ENCODE measurements around the gene CCT5. TPM values are rescaled to one million over a fixed set of nuclear protein-coding genes. Genes with fewer than 3 reads are reported as not detected.

Gene CCT5
- total RNA-seq, 3 donors from 2014 or later (not counting 1 experiment from before 2014, with no cell fraction given) = 62.2 to 88.0 (median 73.5) TPM

DNA sequence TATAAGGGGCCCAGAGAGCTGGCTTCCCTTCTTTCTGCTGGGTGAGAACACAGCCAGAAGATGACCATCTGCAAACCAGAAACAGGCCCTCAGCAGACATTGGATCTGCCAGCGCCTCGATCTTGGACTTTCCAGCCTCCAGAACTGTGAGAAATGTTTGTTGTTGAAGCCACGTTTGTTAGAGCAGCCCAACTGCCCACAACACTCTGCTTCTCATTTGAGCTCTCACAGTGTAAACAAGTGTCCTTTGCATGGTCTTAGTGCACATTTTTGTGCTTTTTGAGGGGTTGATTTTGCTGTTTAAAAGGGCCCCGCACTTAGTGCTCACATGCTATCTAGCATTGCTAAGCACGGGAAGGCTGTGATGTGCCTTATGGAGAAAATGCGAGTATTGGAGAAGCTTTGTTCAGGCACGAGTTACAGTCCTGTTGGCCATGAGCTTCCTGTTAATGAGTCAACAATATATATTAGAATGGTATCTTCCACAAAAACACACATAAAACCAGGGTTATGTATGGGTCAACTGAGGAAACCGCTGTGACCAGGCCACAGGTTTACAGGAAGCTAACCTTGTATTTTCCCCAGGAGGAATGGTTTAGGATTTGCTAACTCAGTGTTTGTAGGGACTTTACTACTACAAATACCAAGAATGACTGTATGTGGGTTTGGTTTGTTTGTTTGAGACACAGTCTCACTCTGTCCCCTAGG is 45.7 kb downstream of the CCT5 start:
- Mint-ChIP-seq H3K27me3 (ENCODE audit: low read depth in 2 of 2) (peaks cover 11 to 20% of the 10 kb centered on the region in 2 donors), H3K27ac (no peak overlapping the region), H3K9me3 (no peaks in the 10 kb centered on the region), H3K4me3 (no peak overlapping the region), H3K36me3 (no peaks in the 10 kb centered on the region), H3K4me1 (no peaks in the 10 kb centered on the region)
- Histone ChIP-seq H3K4me1 (ENCODE audit: control insufficient read depth, insufficient read depth, low read length) (no peaks in the 10 kb centered on the region), H3K27me3 (ENCODE audit: control insufficient read depth, insufficient read depth, low read length) (no peaks in the 10 kb centered on the region), H3K4me3 (ENCODE audit: low read length) (no peak overlapping the region), H3K27ac (ENCODE audit: low read length) (no peak overlapping the region), H3K36me3 (ENCODE audit: control insufficient read depth, insufficient read depth, low read length) (no peaks in the 10 kb centered on the region), H3K9me3 (ENCODE audit: control insufficient read depth, insufficient read depth, low read length) (no peaks in the 10 kb centered on the region)
- intact Hi-C loops (cut with micrococcal nuclease) = no loop called here
- DNase-seq (no peak), ATAC-seq (no peak)
- 89% methylated on average over 5 of the region's 8 CpGs for WGBS (ENCODE audit: insufficient coverage)
- TF ChIP-seq, protein P1, sequence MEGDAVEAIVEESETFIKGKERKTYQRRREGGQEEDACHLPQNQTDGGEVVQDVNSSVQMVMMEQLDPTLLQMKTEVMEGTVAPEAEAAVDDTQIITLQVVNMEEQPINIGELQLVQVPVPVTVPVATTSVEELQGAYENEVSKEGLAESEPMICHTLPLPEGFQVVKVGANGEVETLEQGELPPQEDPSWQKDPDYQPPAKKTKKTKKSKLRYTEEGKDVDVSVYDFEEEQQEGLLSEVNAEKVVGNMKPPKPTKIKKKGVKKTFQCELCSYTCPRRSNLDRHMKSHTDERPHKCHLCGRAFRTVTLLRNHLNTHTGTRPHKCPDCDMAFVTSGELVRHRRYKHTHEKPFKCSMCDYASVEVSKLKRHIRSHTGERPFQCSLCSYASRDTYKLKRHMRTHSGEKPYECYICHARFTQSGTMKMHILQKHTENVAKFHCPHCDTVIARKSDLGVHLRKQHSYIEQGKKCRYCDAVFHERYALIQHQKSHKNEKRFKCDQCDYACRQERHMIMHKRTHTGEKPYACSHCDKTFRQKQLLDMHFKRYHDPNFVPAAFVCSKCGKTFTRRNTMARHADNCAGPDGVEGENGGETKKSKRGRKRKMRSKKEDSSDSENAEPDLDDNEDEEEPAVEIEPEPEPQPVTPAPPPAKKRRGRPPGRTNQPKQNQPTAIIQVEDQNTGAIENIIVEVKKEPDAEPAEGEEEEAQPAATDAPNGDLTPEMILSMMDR (IDR thresholded peaks at IDR 0.05) = no peak

DNA sequence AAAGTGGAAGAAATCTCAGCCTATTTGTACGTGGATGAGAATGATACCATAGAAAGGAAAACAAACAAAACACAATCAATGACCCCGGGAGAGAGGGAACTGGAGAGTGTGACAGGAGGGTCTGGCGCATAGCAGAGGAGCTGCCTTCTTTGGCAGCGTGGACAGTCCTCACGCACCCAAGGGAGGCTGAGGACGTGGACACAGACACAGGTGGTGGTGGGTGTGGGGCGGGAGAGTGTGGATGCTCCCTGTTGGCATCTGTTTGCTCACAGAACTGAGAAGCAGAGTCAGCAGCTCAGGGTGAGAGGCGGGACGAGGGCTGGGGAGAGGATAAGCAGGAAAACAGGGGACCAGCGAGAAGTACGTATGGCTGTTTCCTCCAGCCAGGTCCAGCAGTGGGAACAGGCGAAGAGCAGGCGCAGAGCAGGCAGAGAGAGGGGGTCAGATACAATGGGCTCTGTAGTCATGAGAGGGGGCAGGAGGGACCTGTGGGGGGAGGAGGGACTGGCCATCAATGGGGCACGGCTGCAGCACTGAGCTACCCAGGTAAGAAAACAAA is 47.6 kb downstream of the CCT5 start:
- H3K36me3 Mint-ChIP-seq = no peaks in the 10 kb centered on the region
- H3K4me3 Mint-ChIP-seq = no peak overlapping the region
- H3K27ac Mint-ChIP-seq = no peak overlapping the region
- Histone ChIP-seq H3K36me3 (ENCODE audit: control insufficient read depth, insufficient read depth, low read length) (no peaks in the 10 kb centered on the region), H3K4me3 (ENCODE audit: low read length) (no peak overlapping the region), H3K27me3 (ENCODE audit: control insufficient read depth, insufficient read depth, low read length) (no peaks in the 10 kb centered on the region), H3K9me3 (ENCODE audit: control insufficient read depth, insufficient read depth, low read length) (no peaks in the 10 kb centered on the region), H3K27ac (ENCODE audit: low read length) (no peak overlapping the region), H3K4me1 (ENCODE audit: control insufficient read depth, insufficient read depth, low read length) (no peaks in the 10 kb centered on the region)
- 91% methylated on average over 13 of the region's 14 CpGs for WGBS (ENCODE audit: insufficient coverage)
- no peaks in the 10 kb centered on the region for H3K4me1 Mint-ChIP-seq
- TF ChIP-seq, protein P1 (IDR thresholded peaks at IDR 0.05) = no peak
- DNase-seq = no peak
- no peaks in the 10 kb centered on the region for H3K9me3 Mint-ChIP-seq
- intact Hi-C loops (cut with micrococcal nuclease) = no loop called here
- no peak for ATAC-seq
- H3K27me3 Mint-ChIP-seq (ENCODE audit: low read depth in 2 of 2) = peaks cover 11 to 20% of the 10 kb centered on the region in 2 donors

DNA sequence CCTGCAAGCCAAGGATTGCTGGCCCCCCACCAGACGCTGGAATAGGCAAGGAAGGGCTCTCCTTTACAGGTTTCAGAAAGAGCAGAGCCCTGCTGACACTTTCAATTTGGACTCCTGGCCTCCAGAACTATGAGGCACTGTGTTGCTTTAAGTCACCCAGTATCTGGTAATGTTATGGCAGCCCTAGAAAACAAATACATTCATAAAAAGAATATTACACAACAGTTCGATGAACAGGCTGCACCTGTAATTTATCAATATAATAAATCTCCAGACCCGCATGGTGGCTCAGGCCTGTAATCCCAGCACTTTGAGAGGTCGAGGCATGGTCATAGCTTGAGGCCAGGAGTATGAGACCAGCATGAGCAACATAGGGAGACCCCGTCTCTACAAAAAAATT is 50.2 kb downstream of the CCT5 start:
- no peaks in the 10 kb centered on the region for H3K4me1 Mint-ChIP-seq
- no peaks in the 10 kb centered on the region for H3K36me3 ChIP-seq (ENCODE audit: control insufficient read depth, insufficient read depth, low read length)
- H3K27ac ChIP-seq (ENCODE audit: low read length) = no peak overlapping the region
- ATAC-seq (no peak), DNase-seq (no peak)
- no peaks in the 10 kb centered on the region for H3K27me3 ChIP-seq (ENCODE audit: control insufficient read depth, insufficient read depth, low read length)
- no peaks in the 10 kb centered on the region for H3K36me3 Mint-ChIP-seq
- no peak overlapping the region for H3K4me3 ChIP-seq (ENCODE audit: low read length)
- H3K27me3 Mint-ChIP-seq (ENCODE audit: low read depth in 2 of 2) = peaks cover 0 to 13% of the 10 kb centered on the region in 2 donors
- no peaks in the 10 kb centered on the region for H3K4me1 ChIP-seq (ENCODE audit: control insufficient read depth, insufficient read depth, low read length)
- no peak overlapping the region for H3K27ac Mint-ChIP-seq
- intact Hi-C loops (cut with micrococcal nuclease) = no loop called here
- no peaks in the 10 kb centered on the region for H3K9me3 Mint-ChIP-seq
- WGBS (ENCODE audit: insufficient coverage) = 85% methylated on average over 5 of the region's 5 CpGs
- TF ChIP-seq, protein P1 (IDR thresholded peaks at IDR 0.05) = no peak
- H3K9me3 ChIP-seq (ENCODE audit: control insufficient read depth, insufficient read depth, low read length) = no peaks in the 10 kb centered on the region
- no peak overlapping the region for H3K4me3 Mint-ChIP-seq
